Smooth muscle cell (in vitro differentiated cells): ENCODE data around the gene CACNA1B. TPM values are rescaled to one million over a fixed set of nuclear protein-coding genes. Genes with fewer than 3 reads are reported as not detected.

ENCODE experiments used
- DNase-seq: peaks from one replicate; lab custom pipeline; 2025; ENCODE audit not compliant: unreplicated experiment; lab: John Stamatoyannopoulos, UW
- H2AFZ ChIP-seq: fragments of 200-600 bp; sonication (generic); 2 replicates; pipeline ENCODE4 v1.6.0; 2016; ENCODE audit warnings: antibody characterized with exemption, low read depth, mild to moderate bottlenecking
- H3F3A ChIP-seq: fragments of 200-600 bp; sonication (generic); 2 replicates; pipeline ENCODE4 v1.6.0; 2017; ENCODE audit warnings: antibody characterized with exemption, low read depth
- H3K27ac ChIP-seq: fragments of 200-600 bp; sonication (generic); 2 replicates; pipeline ENCODE4 v1.5.1; 2016; ENCODE audit warnings: low read depth, mild to moderate bottlenecking
- H3K27me3 ChIP-seq: fragments of 200-600 bp; sonication (generic); 2 replicates; pipeline ENCODE4 v1.6.1; 2016; ENCODE audit warnings: low read depth, mild to moderate bottlenecking
- H3K36me3 ChIP-seq: fragments of 200-600 bp; sonication (generic); 2 replicates; pipeline ENCODE4 v1.5.1; 2016; ENCODE audit warnings: low read depth
- H3K4me1 ChIP-seq: fragments of 200-600 bp; sonication (generic); 2 replicates; pipeline ENCODE4 v1.5.1; 2016; ENCODE audit warnings: low read depth
- H3K4me2 ChIP-seq: fragments of 200-600 bp; sonication (generic); 2 replicates; pipeline ENCODE4 v1.6.0; 2016; ENCODE audit warnings: mild to moderate bottlenecking
- H3K4me3 ChIP-seq: fragments of 200-600 bp; sonication (generic); 2 replicates; pipeline ENCODE4 v1.5.1; 2016; ENCODE audit warnings: mild to moderate bottlenecking
- H3K79me2 ChIP-seq: fragments of 200-600 bp; sonication (generic); 2 replicates; pipeline ENCODE4 v1.6.0; 2016; ENCODE audit warnings: low read depth, mild to moderate bottlenecking
- H3K9ac ChIP-seq: fragments of 200-600 bp; sonication (generic); 2 replicates; pipeline ENCODE4 v1.6.0; 2016; ENCODE audit warnings: low read depth
- H3K9me3 ChIP-seq: fragments of 200-600 bp; sonication (generic); replicated peaks from 2 replicates; pipeline ENCODE4 v1.5.1; 2016; ENCODE audit warnings: low read depth
- H4K20me1 ChIP-seq: fragments of 200-600 bp; sonication (generic); 2 replicates; pipeline ENCODE4 v1.6.0; 2016; ENCODE audit warnings: low read depth
- CTCF ChIP-seq: fragments of 200-600 bp; sonication (generic); IDR thresholded peaks from 2 replicates; pipeline ENCODE4 v1.5.1; 2017; ENCODE audit warnings: borderline replicate concordance, mild to moderate bottlenecking, antibody characterized with exemption; ENCODE audit not compliant: insufficient read depth, poor library complexity, severe bottlenecking
- WGBS: methylation state at CpG from one replicate; pipeline ENCODE4 v1.1.7; 2016; ENCODE audit warnings: low lambda C conversion rate; 5-methylcytosine and 5-hydroxymethylcytosine counted together
- polyA plus RNA-seq: library from polyadenylated mRNA; unstranded; fragments of >200 nt; fragmentation: Nextera tagmentation; extraction: Ambion mirVana; gene quantifications from 2 replicates; pipeline ENCODE4 v1.2.1, GENCODE V29; 2016
- total RNA-seq: library from RNA; depleted of rRNA; stranded (reverse); fragments of >200 nt; gene quantifications from 2 replicates; pipeline ENCODE4 v1.2.3, GENCODE V29; 2014

CACNA1B gene
- total and polyA plus RNA-seq, 2 experiments from 2014 or later = 0.09 to 0.23 TPM

GRCh38 chr9:137913771-137914767 is 36.5 kb downstream of the CACNA1B start:
- Histone ChIP-seq H3K4me3 (no peak overlapping the region), H3K27ac (no peak overlapping the region), H4K20me1 (no peaks in the 10 kb centered on the region), H2AFZ (no peak overlapping the region), H3K4me1 (no peaks in the 10 kb centered on the region), H3K27me3 (no peaks in the 10 kb centered on the region), H3K4me2 (no peak overlapping the region), H3K9ac (no peak overlapping the region), H3K79me2 (no peaks in the 10 kb centered on the region), H3K36me3 (no peaks in the 10 kb centered on the region), H3F3A (no peaks in the 10 kb centered on the region), H3K9me3 (no peaks in the 10 kb centered on the region)
- WGBS = 80% methylated on average over 5 of the region's 5 CpGs
- TF ChIP-seq CTCF = no peak
- no peak for DNase-seq

- no peak overlapping the region for H3K27ac ChIP-seq
- H3K4me2 ChIP-seq = no peak overlapping the region
- H3K27me3 ChIP-seq = no peaks in the 10 kb centered on the region
- no peak for DNase-seq
- no peaks in the 10 kb centered on the region for H3K36me3 ChIP-seq
- no peak overlapping the region for H3K4me3 ChIP-seq
- H3K79me2 ChIP-seq = no peaks in the 10 kb centered on the region
- no peak for TF ChIP-seq CTCF
- no peaks in the 10 kb centered on the region for H4K20me1 ChIP-seq
- H3K9ac ChIP-seq = no peak overlapping the region
- H3F3A ChIP-seq = no peaks in the 10 kb centered on the region
- no peaks in the 10 kb centered on the region for H3K9me3 ChIP-seq
- 96% methylated on average over 11 of the region's 11 CpGs for WGBS
- no peak overlapping the region for H2AFZ ChIP-seq
- no peaks in the 10 kb centered on the region for H3K4me1 ChIP-seq
Observed at GRCh38 chr9:137916540-137916939, 39.0 kb downstream of the CACNA1B start.

- no peak overlapping the region for H3K9ac ChIP-seq
- H3K4me3 ChIP-seq = no peak overlapping the region
- DNase-seq = no peak
- H4K20me1 ChIP-seq = no peaks in the 10 kb centered on the region
- no peaks in the 10 kb centered on the region for H3K36me3 ChIP-seq
- no peak overlapping the region for H3K27ac ChIP-seq
- 97% methylated on average over 8 of the region's 8 CpGs for WGBS
- H3K27me3 ChIP-seq = no peaks in the 10 kb centered on the region
- no peaks in the 10 kb centered on the region for H3K9me3 ChIP-seq
- no peak overlapping the region for H2AFZ ChIP-seq
- no peaks in the 10 kb centered on the region for H3K4me1 ChIP-seq
- H3K4me2 ChIP-seq = no peak overlapping the region
- TF ChIP-seq CTCF = no peak
- H3K79me2 ChIP-seq = no peaks in the 10 kb centered on the region
- no peaks in the 10 kb centered on the region for H3F3A ChIP-seq
Observed at GRCh38 chr9:137917116-137917515, 39.5 kb downstream of the CACNA1B start.

- Histone ChIP-seq H3K27me3 (no peaks in the 10 kb centered on the region), H3K79me2 (no peaks in the 10 kb centered on the region), H3K4me3 (no peak overlapping the region), H3F3A (no peaks in the 10 kb centered on the region), H2AFZ (no peak overlapping the region), H3K36me3 (no peaks in the 10 kb centered on the region), H3K9me3 (no peaks in the 10 kb centered on the region), H4K20me1 (no peaks in the 10 kb centered on the region), H3K27ac (no peak overlapping the region), H3K4me1 (no peaks in the 10 kb centered on the region), H3K9ac (no peak overlapping the region), H3K4me2 (no peak overlapping the region)
- WGBS = 95% methylated on average over 13 of the region's 13 CpGs
- no peak for DNase-seq
- no peak for TF ChIP-seq CTCF
Observed at GRCh38 chr9:137917795-137918194, 40.2 kb downstream of the CACNA1B start.
